Activated CD4-positive, CD25-positive, alpha-beta regulatory T cell treated with anti-CD3 and anti-CD28 coated beads, Interleukin-2, amount 50 U/mL, for 24 hours (primary cell): Measurements from ENCODE around the gene DAGLB.
"Not testable (repeated sequence)": the region's sequence is repeated elsewhere in the genome, so short reads cannot be mapped to it uniquely, and the experiment has no call there.

Source experiments
- ATAC-seq, 2 donors: fragments of 150-1000 bp; cut with Tn5 transposase; one replicate each; pipeline ENCODE4 v1.10.0; 2021; ENCODE audit warnings: mild to moderate bottlenecking in 1 of 2, moderate library complexity in 1 of 2

Gene DAGLB

DNA sequence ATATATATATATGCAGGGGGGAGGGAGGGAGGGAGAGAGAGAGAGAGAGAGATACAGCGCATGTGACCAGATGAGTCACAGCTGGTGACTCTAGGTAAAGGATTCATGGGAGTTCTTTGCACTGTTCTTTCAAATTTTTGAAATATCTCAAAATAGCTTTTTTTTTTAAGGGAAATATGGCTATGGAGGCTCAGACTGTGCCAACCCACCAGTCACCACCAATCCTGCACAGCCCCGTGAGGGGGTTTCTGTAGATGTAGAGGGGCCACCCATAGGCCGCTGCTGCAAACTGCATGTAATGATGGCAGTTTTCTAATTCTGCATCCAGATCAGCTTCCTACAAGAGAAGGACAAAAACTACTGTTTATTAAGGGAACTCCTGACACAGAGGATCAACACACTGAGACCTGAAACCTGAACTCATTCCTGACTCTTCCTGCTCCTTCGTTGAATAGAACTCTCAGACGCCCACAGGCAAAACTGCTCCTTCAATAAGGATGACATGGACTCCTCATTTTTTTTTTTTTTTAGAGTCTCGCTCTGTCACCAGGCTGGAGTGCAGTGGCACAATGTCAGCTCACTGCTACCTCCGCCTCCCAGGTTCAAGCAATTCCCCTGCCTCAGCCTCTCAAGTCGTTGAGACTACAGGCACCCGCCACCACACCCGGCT lies 17.3 kb downstream of the DAGLB start:
- peak; percentile 20 to 21 for ATAC-seq

DNA sequence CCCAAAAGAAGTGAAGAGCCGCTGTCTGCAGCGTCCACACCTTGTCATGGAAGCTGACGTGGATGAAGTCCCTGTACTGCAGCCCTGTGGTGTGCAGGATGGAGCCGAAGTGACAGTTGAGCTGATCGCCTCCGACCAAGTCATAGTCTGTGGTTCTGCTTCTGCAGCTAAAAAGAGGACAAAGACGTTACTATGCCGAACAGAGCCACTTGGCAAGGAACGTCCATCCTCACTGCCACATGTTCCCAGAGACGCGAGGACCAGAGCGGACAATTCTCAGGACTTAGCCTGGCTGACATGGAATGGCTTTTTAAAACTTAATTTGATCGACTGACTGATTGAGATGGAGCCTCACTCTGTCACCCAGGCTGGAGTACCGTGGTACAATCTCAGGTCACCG lies 21.8 kb downstream of the DAGLB start:
- no peak for ATAC-seq

GRCh38 chr7:6423942-6424701 lies 23.6 kb downstream of the DAGLB start:
- ATAC-seq = peak in 1 of 2 donors; percentile 35

GRCh38 chr7:6422926-6423632 lies 24.7 kb downstream of the DAGLB start:
- ATAC-seq = no peak

- no peak for ATAC-seq
These were observed 25.7 kb downstream of the DAGLB start for GRCh38 chr7:6422095-6422494.

GRCh38 chr7:6420680-6421079 lies 27.1 kb downstream of the DAGLB start:
- no peak for ATAC-seq

- no peak for ATAC-seq
These were observed 28.4 kb downstream of the DAGLB start for GRCh38 chr7:6419310-6419773.

DNA sequence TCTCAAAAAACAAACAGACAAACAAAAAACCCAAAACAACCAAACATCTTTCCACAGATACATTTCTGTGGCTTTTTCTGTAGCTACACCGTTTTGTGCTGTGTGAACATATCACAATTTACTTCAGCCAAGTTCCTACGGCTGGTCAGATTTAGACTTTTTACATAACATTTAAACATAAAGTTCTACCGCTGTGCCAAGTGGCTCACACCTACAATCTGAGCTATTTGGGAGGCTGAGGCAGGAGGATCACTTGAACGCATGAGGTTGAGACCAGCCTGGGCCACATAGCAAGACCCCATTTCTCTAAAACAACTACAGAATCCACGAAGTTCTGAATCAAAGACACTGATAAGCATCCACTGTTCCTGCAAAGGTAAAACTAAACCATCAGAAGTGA lies 30.3 kb downstream of the DAGLB start:
- no peak for ATAC-seq

DNA sequence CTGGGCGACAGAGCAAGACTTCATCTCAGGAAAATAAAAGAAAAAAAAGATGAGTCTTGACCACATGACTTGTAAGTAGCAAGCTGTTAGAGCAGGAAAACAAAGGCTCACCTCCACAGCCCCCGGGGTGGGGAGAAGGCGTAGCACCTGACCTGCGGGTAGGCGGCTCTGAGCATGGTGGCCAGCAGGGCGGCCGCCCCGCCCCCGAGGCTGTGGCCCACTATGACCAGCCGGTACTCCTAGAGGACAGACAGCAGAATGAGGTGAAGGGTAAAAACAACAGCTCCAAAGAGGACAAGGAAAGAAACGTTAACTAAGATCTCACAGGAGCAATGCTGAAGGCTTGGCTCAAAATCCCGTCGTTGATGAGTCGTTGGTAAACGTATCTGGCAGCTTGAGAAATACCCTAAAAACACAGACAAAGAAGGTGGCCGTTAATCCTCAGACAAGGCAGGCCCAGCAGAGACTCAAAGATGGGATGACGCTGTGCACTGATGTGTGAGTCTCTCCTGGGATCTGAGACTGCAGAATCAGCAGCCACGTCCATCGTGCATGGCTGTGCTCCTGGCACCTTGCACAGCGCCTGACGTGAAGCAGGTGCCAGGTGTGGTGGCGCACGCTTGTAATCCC lies 31.1 kb downstream of the DAGLB start:
- no peak for ATAC-seq

- no peak for ATAC-seq
These were observed 34.1 kb downstream of the DAGLB start for GRCh38 chr7:6413637-6414036.

- ATAC-seq = no peak
These were observed 37.6 kb downstream of the DAGLB start for GRCh38 chr7:6409944-6410693.

- no peak for ATAC-seq
These were observed 38.7 kb downstream of the DAGLB start for GRCh38 chr7:6409091-6409490.

DNA sequence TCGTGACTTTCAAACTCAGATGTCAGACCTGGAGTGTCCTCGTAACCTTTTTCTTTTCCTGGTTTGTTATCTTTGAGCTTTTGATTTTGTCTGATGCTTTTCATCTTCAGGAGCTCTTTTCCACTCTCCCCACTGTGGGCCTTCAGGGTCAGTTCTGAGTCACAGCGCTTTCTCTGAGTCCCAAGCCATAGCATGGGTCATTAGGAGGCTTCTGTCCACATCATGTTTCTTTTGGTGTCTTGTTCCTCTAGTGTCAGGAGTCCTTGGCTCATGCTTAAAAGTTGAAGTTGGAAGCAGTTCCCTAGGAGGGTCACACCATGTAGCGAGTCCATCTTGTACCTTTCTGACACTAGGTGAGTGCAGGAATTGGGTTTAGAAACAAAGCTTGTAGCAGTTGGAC lies 40.3 kb downstream of the DAGLB start:
- no peak for ATAC-seq

DNA sequence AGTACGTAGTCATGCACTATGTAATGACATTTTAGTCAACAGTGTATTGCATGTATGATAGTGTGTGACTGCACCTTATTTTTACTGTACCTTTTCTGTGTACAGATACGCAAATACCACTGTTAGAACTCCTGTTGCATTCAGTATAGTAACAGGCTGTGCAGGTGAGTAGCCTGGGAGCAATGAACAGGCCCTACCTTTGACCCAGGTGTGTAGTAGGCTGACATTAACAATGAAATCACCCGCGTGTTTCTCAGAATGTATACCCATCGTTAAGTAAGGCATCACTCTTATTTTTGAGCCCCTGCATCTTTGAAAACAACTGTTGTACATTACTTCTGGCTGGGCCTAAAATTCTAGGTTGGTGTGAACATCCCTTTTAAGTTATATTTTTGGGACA lies 41.6 kb downstream of the DAGLB start:
- no peak for ATAC-seq

- ATAC-seq = no peak
These were observed 43.8 kb downstream of the DAGLB start for GRCh38 chr7:6403907-6404306.

DNA sequence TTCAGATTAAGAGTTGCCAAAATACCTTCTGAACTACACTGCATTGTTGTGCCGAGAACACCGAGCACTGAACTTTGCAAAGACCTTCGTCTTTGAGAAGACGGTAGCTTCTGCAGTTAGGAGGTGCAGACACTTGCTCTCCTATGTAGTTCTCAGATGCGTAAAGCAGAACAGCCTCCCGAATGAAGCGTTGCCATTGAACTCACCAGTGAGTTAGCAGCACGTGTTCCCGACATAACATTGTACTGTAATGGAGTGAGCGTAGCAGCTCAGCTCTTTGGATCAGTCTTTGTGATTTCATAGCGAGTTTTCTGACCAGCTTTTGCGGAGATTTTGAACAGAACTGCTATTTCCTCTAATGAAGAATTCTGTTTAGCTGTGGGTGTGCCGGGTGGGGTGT lies 45.0 kb downstream of the DAGLB start:
- ATAC-seq = no peak

GRCh38 chr7:6402041-6402440 lies 45.7 kb downstream of the DAGLB start:
- ATAC-seq = no peak

- no peak for ATAC-seq
These were observed 46.2 kb downstream of the DAGLB start for GRCh38 chr7:6401536-6401935.

GRCh38 chr7:6400243-6401105 lies 47.3 kb downstream of the DAGLB start:
- not testable (repeated sequence) for ATAC-seq

GRCh38 chr7:6399351-6399750 lies 48.4 kb downstream of the DAGLB start:
- ATAC-seq = no peak

DNA sequence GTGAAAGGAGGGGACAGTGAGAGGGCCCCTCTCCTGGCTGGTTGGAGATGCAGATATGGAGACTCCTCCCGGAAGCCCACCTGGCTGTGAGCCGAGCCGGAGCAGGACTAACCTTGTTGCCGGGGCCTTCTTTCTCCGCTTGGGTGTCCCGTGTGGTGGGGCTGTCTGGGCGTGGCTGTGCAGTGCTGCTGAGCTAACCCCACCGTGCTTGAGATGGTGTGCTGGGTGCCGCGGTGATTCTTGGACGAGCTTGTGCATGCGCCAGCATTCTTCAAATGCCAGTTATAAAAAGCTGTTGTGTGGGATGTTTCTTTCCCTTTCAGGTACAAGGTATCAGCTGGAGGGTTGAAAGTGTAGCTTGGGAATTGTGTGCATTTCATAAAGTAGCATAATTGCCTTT lies 48.8 kb downstream of the DAGLB start:
- no peak for ATAC-seq
